H1 (cell line): ENCODE results near the gene CYP2B6. TPM values are rescaled to one million over a fixed set of nuclear protein-coding genes. Genes with fewer than 3 reads are reported as not detected.

Experiments
- CTCF ChIA-PET: fragments of 300-600 bp; sonication (Branson Sonifier 250); formaldehyde crosslinking; loops from one replicate; lab custom pipeline; 2021; ENCODE audit not compliant: partially characterized antibody; lab: Charles Lee
- POLR2A ChIA-PET: fragments of 300-600 bp; sonication (Branson Sonifier 250); formaldehyde crosslinking; loops from one replicate; lab custom pipeline; 2021; ENCODE audit warnings: inconsistent platforms; ENCODE audit not compliant: partially characterized antibody; lab: Charles Lee
- DNase-seq, 2 experiments: peaks; one replicate each; pipeline versions ENCODE4 v3.0.0 to v3.0.0-alpha.2; 2010 to 2022; ENCODE audit warnings: low spot score in 2 of 2, low read depth in 1 of 2, mixed read lengths in 1 of 2
- FAIRE-seq: peaks from 2 replicates; lab custom pipeline; 2011; peaks lifted over from hg19 to GRCh38; lab: Jason Lieb, UNC
- H2AFZ ChIP-seq: 2 replicates; pipeline ENCODE4 v1.8.1; 2012; ENCODE audit warnings: low read length, inconsistent platforms
- H2AK5ac ChIP-seq: 2 replicates; pipeline ENCODE4 v1.6.1; 2013; ENCODE audit warnings: low read depth, low read length
- H2BK120ac ChIP-seq: replicated peaks from 2 replicates; pipeline ENCODE3; 2013; ENCODE audit warnings: low read depth, low read length, inconsistent platforms
- H2BK12ac ChIP-seq: 2 replicates; pipeline ENCODE4 v1.6.1; 2013; ENCODE audit warnings: low read depth, low read length
- H2BK15ac ChIP-seq: 2 replicates; pipeline ENCODE4 v1.6.1; 2013; ENCODE audit warnings: low read length
- H2BK20ac ChIP-seq: 2 replicates; pipeline ENCODE4 v1.6.1; 2013; ENCODE audit warnings: low read length
- H2BK5ac ChIP-seq: 2 replicates; pipeline ENCODE4 v1.6.1; 2013; ENCODE audit warnings: low read depth, low read length
- H3K14ac ChIP-seq: 2 replicates; pipeline ENCODE4 v1.6.1; 2013; ENCODE audit warnings: inconsistent platforms; ENCODE audit not compliant: insufficient read length
- H3K18ac ChIP-seq: 2 replicates; pipeline ENCODE4 v1.6.1; 2013; ENCODE audit warnings: low read length; ENCODE audit errors: extremely low read depth
- H3K23ac ChIP-seq: 2 replicates; pipeline ENCODE4 v1.6.1; 2013; ENCODE audit warnings: inconsistent platforms; ENCODE audit not compliant: insufficient read length
- H3K23me2 ChIP-seq: 2 replicates; pipeline ENCODE4 v1.6.1; 2013; ENCODE audit warnings: low read depth, low read length
- H3K27ac ChIP-seq: 2 replicates; pipeline ENCODE4 v1.6.1; 2011; ENCODE audit warnings: low read depth, low read length, inconsistent platforms
- H3K27me3 ChIP-seq, 4 experiments: replicated peaks in 1 of 4; 1 replicate in 1 of 4; 2 replicates in 3 of 4; pipeline versions ENCODE4 v1.6.1 to v1.8.1; 2011 to 2013; ENCODE audit warnings: low read length in 3 of 4, mild to moderate bottlenecking in 3 of 4, inconsistent platforms in 2 of 4, mixed read lengths in 2 of 4, moderate library complexity in 1 of 4; ENCODE audit not compliant: control insufficient read depth in 3 of 4, insufficient read depth in 3 of 4; ENCODE audit errors: extremely low read depth in 1 of 4
- H3K36me3 ChIP-seq, 4 experiments: 2 replicates each; pipeline versions ENCODE4 v1.6.1 to v1.8.1; 2011 to 2013; ENCODE audit warnings: mild to moderate bottlenecking in 4 of 4, low read length in 3 of 4, moderate library complexity in 2 of 4, control low read depth in 1 of 4, inconsistent platforms in 1 of 4; ENCODE audit not compliant: insufficient read depth in 4 of 4, control insufficient read depth in 2 of 4
- H3K4ac ChIP-seq: replicated peaks from 2 replicates; pipeline ENCODE3; 2013; ENCODE audit warnings: low read length, low read depth, mixed read lengths, inconsistent platforms; ENCODE audit not compliant: insufficient read length
- H3K4me1 ChIP-seq, 4 experiments: replicated peaks in 1 of 4; 1 replicate in 1 of 4; 2 replicates in 3 of 4; pipeline versions ENCODE4 v1.6.1 to v1.8.1; 2011 to 2013; ENCODE audit warnings: low read length in 3 of 4, inconsistent platforms in 2 of 4, mixed read lengths in 1 of 4; ENCODE audit not compliant: insufficient read depth in 4 of 4, control insufficient read depth in 3 of 4
- H3K4me2 ChIP-seq, 2 experiments: 2 replicates each; pipeline versions ENCODE4 v1.6.1 to v1.8.1; 2011 to 2013; ENCODE audit warnings: low read depth in 2 of 2, low read length in 2 of 2, control low read depth in 1 of 2, inconsistent platforms in 1 of 2, mild to moderate bottlenecking in 1 of 2; ENCODE audit not compliant: insufficient read depth in 1 of 2
- H3K4me3 ChIP-seq, 4 experiments: fragments of 200-600, 300-600 bp in 1 of 4; sonication (generic), shearing (Covaris generic), sonication (Bioruptor Twin) in 1 of 4; 2 replicates each; pipeline versions ENCODE4 v1.5.1 to v1.8.1; 2011 to 2016; ENCODE audit warnings: low read length in 4 of 4, low read depth in 3 of 4, control low read depth in 2 of 4, inconsistent platforms in 2 of 4, mild to moderate bottlenecking in 2 of 4, mixed read lengths in 1 of 4, moderate library complexity in 1 of 4; ENCODE audit not compliant: insufficient read depth in 2 of 4; ENCODE audit errors: extremely low read depth in 1 of 4
- H3K56ac ChIP-seq: replicated peaks from 2 replicates; pipeline ENCODE3; 2013; ENCODE audit warnings: low read depth, mild to moderate bottlenecking, mixed read lengths, low read length, inconsistent platforms; ENCODE audit not compliant: insufficient read length
- H3K79me1 ChIP-seq: 2 replicates; pipeline ENCODE4 v1.6.1; 2013; ENCODE audit warnings: low read depth, low read length, control low read depth
- H3K79me2 ChIP-seq, 2 experiments: 2 replicates each; pipeline versions ENCODE4 v1.6.1 to v1.8.1; 2012 to 2013; ENCODE audit warnings: low read length in 2 of 2, mild to moderate bottlenecking in 2 of 2, inconsistent platforms in 1 of 2; ENCODE audit not compliant: insufficient read depth in 2 of 2, control insufficient read depth in 1 of 2
- H3K9ac ChIP-seq, 4 experiments: replicated peaks in 1 of 4; 1 replicate in 1 of 4; 2 replicates in 3 of 4; pipeline versions ENCODE4 v1.6.1 to v1.8.1; 2011 to 2013; ENCODE audit warnings: low read depth in 3 of 4, low read length in 3 of 4, control low read depth in 2 of 4, mild to moderate bottlenecking in 2 of 4, moderate library complexity in 2 of 4, inconsistent platforms in 1 of 4; ENCODE audit errors: extremely low read depth in 1 of 4
- H3K9me3 ChIP-seq, 2 experiments: 2 replicates each; pipeline versions ENCODE4 v1.6.1 to v1.8.1; 2012 to 2013; ENCODE audit warnings: mild to moderate bottlenecking in 2 of 2, moderate library complexity in 2 of 2, control low read depth in 1 of 2, inconsistent platforms in 1 of 2, low read depth in 1 of 2, low read length in 1 of 2, mixed read lengths in 1 of 2; ENCODE audit not compliant: insufficient read depth in 2 of 2
- H4K20me1 ChIP-seq, 2 experiments: replicated peaks in 1 of 2; 2 replicates each; pipeline versions ENCODE3 to v1.8.1; 2011 to 2013; ENCODE audit warnings: inconsistent platforms in 2 of 2, low read length in 2 of 2, mild to moderate bottlenecking in 1 of 2; ENCODE audit not compliant: insufficient read depth in 2 of 2, control insufficient read depth in 1 of 2
- H4K5ac ChIP-seq: 2 replicates; pipeline ENCODE4 v1.6.1; 2013; ENCODE audit warnings: low read length, low read depth, mixed read lengths, inconsistent platforms; ENCODE audit not compliant: insufficient read length
- H4K8ac ChIP-seq: 2 replicates; pipeline ENCODE4 v1.8.0; 2013; ENCODE audit warnings: mild to moderate bottlenecking, moderate library complexity, low read length, inconsistent platforms; ENCODE audit not compliant: insufficient read depth; ENCODE audit errors: extremely low read depth
- H4K91ac ChIP-seq: replicated peaks from 2 replicates; pipeline ENCODE3; 2013; ENCODE audit warnings: low read length, mixed read lengths, inconsistent platforms; ENCODE audit not compliant: insufficient read length
- ATF2 ChIP-seq: IDR thresholded peaks from 2 replicates; pipeline ENCODE4 v1.6.1; 2012; ENCODE audit warnings: low read length, inconsistent platforms
- CBX5 ChIP-seq: fragments of 300-800, 300-1000 bp; sonication (generic); IDR thresholded peaks from 2 replicates; pipeline ENCODE4 v1.7.1; 2016; ENCODE audit warnings: antibody characterized with exemption, low read length, low read depth
- EZH2 ChIP-seq: fragments of 200-600 bp; sonication (generic); IDR thresholded peaks from 2 replicates; pipeline ENCODE4 v1.7.1; 2012; ENCODE audit warnings: low read depth, mild to moderate bottlenecking, moderate library complexity, low read length, inconsistent platforms; ENCODE audit not compliant: severe bottlenecking
- GTF2F1 ChIP-seq: IDR thresholded peaks from 2 replicates; pipeline ENCODE4 v1.6.1; 2012; ENCODE audit warnings: low read depth, low read length, improper control_type of control experiment, borderline replicate concordance
- RBBP5 ChIP-seq: IDR thresholded peaks from 2 replicates; pipeline ENCODE4 v1.7.1; 2012; ENCODE audit warnings: low read depth, mild to moderate bottlenecking, inconsistent platforms, low read length, moderate library complexity, borderline replicate concordance
- RFX5 ChIP-seq: IDR thresholded peaks from 2 replicates; pipeline ENCODE4 v1.6.1; 2011; ENCODE audit warnings: low read depth, low read length, improper control_type of control experiment, borderline replicate concordance
- SP4 ChIP-seq: IDR thresholded peaks from 2 replicates; pipeline ENCODE4 v1.6.1; 2012; ENCODE audit warnings: low read length, inconsistent platforms
- TAF1 ChIP-seq: IDR thresholded peaks from 2 replicates; pipeline ENCODE4 v1.6.1; 2011; ENCODE audit warnings: mild to moderate bottlenecking, low read depth, low read length
- polyA plus RNA-seq, 7 experiments: library from polyadenylated mRNA; depleted of rRNA in 3 of 7; stranded (reverse) in 5 of 7; unstranded in 2 of 7; fragments of >200 nt in 5 of 7; fragments of 200-250 nt in 2 of 7; gene quantifications; 1 replicate in 5 of 7; 2 replicates in 1 of 7; 4 replicates in 1 of 7; pipeline versions ENCODE4 v1.2.1 to v1.2.3, GENCODE V29; 2011 to 2013; ENCODE audit warnings: missing spikeins in 2 of 7, mixed read lengths in 2 of 7
- total RNA-seq: library from RNA; stranded (reverse); fragmentation: NEBNext Ultra II Directional; extraction: Animal tissue kit (Norgen Biotek cat#: 25700); gene quantifications from 2 replicates; pipeline ENCODE4 v1.2.1, GENCODE V29; 2021

CYP2B6 gene
- total and polyA plus RNA-seq, 2 of the 8 experiments (the other 6 are each of a cell fraction or from before 2014, with no cell fraction given): 2.8 to 5.4 TPM

GRCh38 chr19:40960780-40961179 lies 30.3 kb upstream of the CYP2B6 start:
- H3K27me3 ChIP-seq: no peaks in the 10 kb centered on the region; a peak in 1 of 7 replicates
- H3K4ac ChIP-seq: no peak overlapping the region
- no peak overlapping the region for H3K23ac ChIP-seq
- H3K79me1 ChIP-seq: no peaks in the 10 kb centered on the region
- no peak overlapping the region for H2BK120ac ChIP-seq
- H3K23me2 ChIP-seq: no peaks in the 10 kb centered on the region; the same call in 1 of the 2 replicates
- 0 out of 2 replicates have a peak overlapping the region, but pooled peaks have one; percentile 22 for H2AFZ ChIP-seq
- no peaks in the 10 kb centered on the region for H4K20me1 ChIP-seq
- no peak overlapping the region for H3K56ac ChIP-seq
- no peak overlapping the region for H4K91ac ChIP-seq
- H2BK5ac ChIP-seq: no peak overlapping the region
- FAIRE-seq (no peak), DNase-seq (no peak)
- no peak overlapping the region for H3K27ac ChIP-seq
- no peak overlapping the region for H3K4me3 ChIP-seq
- no peak overlapping the region for H2BK15ac ChIP-seq
- TF ChIP-seq TAF1: no peak
- TF ChIP-seq RBBP5: no peak
- TF ChIP-seq ATF2: no peak
- no peak for TF ChIP-seq SP4
- TF ChIP-seq CBX5: no peak
- TF ChIP-seq EZH2: no peak
- no peak for TF ChIP-seq RFX5
- no peak for TF ChIP-seq GTF2F1
- H3K9ac ChIP-seq: no peak overlapping the region
- no peak overlapping the region for H4K5ac ChIP-seq
- POLR2A ChIA-PET: no interaction called here
- H3K79me2 ChIP-seq: no peaks in the 10 kb centered on the region
- no peak overlapping the region for H2BK20ac ChIP-seq
- H3K36me3 ChIP-seq: no peaks in the 10 kb centered on the region
- no peak overlapping the region for H2BK12ac ChIP-seq
- no peak overlapping the region for H2AK5ac ChIP-seq
- H3K14ac ChIP-seq: no peak overlapping the region
- no peaks in the 10 kb centered on the region for H3K4me1 ChIP-seq
- CTCF ChIA-PET: no interaction called here
- H3K9me3 ChIP-seq: peaks cover 5 to 7% of the 10 kb centered on the region in 2 experiments; a peak in 2 of 4 replicates
- no peak overlapping the region for H4K8ac ChIP-seq
- H3K18ac ChIP-seq: no peak overlapping the region
- H3K4me2 ChIP-seq: no peak overlapping the region
